K562 (cell line): ENCODE results near the gene HLA-DOB. TPM values are rescaled to one million over a fixed set of nuclear protein-coding genes. Genes with fewer than 3 reads are reported as not detected.
A peak's percentile ranks its signal among the peaks of the same experiment; 100 is the strongest.

Experiments used
- ATAC-seq: fragments of 200-7000 bp; cut with Tn5 transposase; 3 replicates; pipeline ENCODE4 v1.9.1; 2020; ENCODE audit warnings: moderate library complexity
- BruUV-seq: library from RNA; stranded (reverse); fragments of 400-500 nt; replicated peaks from 2 replicates; lab custom pipeline; 2021; lab: Mats Ljungman, UMichigan
- CTCF ChIA-PET: fragments of 300-600 bp; formaldehyde crosslinking; extraction: SDS; loops from one replicate; lab custom pipeline; 2021; ENCODE audit warnings: low intra/inter-chr PET ratio; lab: Yijun Ruan, JAX
- POLR2A ChIA-PET: fragments of 300-600, 350-650 bp; sonication (Branson Sonifier 250); formaldehyde crosslinking; extraction: SDS; loops from one replicate; lab custom pipeline; 2021; ENCODE audit warnings: antibody characterized with exemption, inconsistent platforms; lab: Yijun Ruan, JAX
- DNase-seq, 4 experiments: peaks; one replicate each; pipeline versions ENCODE4 v3.0.0 to v3.0.0-alpha.2; 2011 to 2018; ENCODE audit warnings: low spot score in 3 of 4, mixed read lengths in 3 of 4; ENCODE audit errors: extremely low read depth in 1 of 4
- FAIRE-seq: peaks from 2 replicates; lab custom pipeline; 2011; peaks lifted over from hg19 to GRCh38; lab: Jason Lieb, UNC
- H2AFZ ChIP-seq: 2 replicates; pipeline ENCODE4 v1.6.0; 2011; ENCODE audit warnings: low read depth, low read length, control low read depth, inconsistent platforms
- H3K27ac ChIP-seq: fragments of 200-600 bp; 3 replicates; pipeline ENCODE4 v1.8.0; 2011; ENCODE audit warnings: low read depth, mild to moderate bottlenecking, control low read depth, inconsistent platforms, low read length, moderate library complexity, mixed read lengths; ENCODE audit errors: extremely low read depth
- H3K27me3 ChIP-seq, 2 experiments: fragments of 300-600 bp in 1 of 2; 2 replicates in 1 of 2; 3 replicates in 1 of 2; pipeline versions ENCODE4 v1.6.0 to v1.8.0; 2011; ENCODE audit warnings: inconsistent platforms in 2 of 2, low read length in 2 of 2, mild to moderate bottlenecking in 1 of 2, mixed read lengths in 1 of 2, moderate library complexity in 1 of 2; ENCODE audit not compliant: control insufficient read depth in 2 of 2, insufficient read depth in 2 of 2
- H3K36me3 ChIP-seq: fragments of 300-600 bp; 3 replicates; pipeline ENCODE4 v1.8.0; 2011; ENCODE audit warnings: mild to moderate bottlenecking, low read length, inconsistent platforms; ENCODE audit not compliant: control insufficient read depth, insufficient read depth
- H3K4me1 ChIP-seq, 2 experiments: fragments of 200-600 bp in 1 of 2; replicated peaks in 1 of 2; 2 replicates in 1 of 2; 3 replicates in 1 of 2; pipeline versions ENCODE4 v1.5.1 to v1.8.0; 2011; ENCODE audit warnings: inconsistent platforms in 2 of 2, low read length in 2 of 2, mild to moderate bottlenecking in 1 of 2, mixed read lengths in 1 of 2, moderate library complexity in 1 of 2; ENCODE audit not compliant: control insufficient read depth in 2 of 2, insufficient read depth in 2 of 2
- H3K4me2 ChIP-seq: 2 replicates; pipeline ENCODE4 v1.6.1; 2011; ENCODE audit warnings: low read length, control low read depth, inconsistent platforms, mixed read lengths; ENCODE audit not compliant: insufficient read depth
- H3K4me3 ChIP-seq: fragments of 200-600 bp; sonication (generic), shearing (Covaris generic); 2 replicates; pipeline ENCODE4 v1.5.1; 2016; ENCODE audit warnings: control low read depth, inconsistent platforms
- H3K79me2 ChIP-seq: fragments of 200-600 bp; 3 replicates; pipeline ENCODE4 v1.8.0; 2011; ENCODE audit warnings: low read length, inconsistent platforms; ENCODE audit not compliant: control insufficient read depth, insufficient read depth
- H3K9ac ChIP-seq, 2 experiments: 2 replicates each; pipeline versions ENCODE4 v1.6.0 to v1.6.1; 2011; ENCODE audit warnings: low read depth in 2 of 2, low read length in 2 of 2, control low read depth in 1 of 2, inconsistent platforms in 1 of 2, mild to moderate bottlenecking in 1 of 2, mixed read lengths in 1 of 2; ENCODE audit not compliant: insufficient read depth in 1 of 2
- H3K9me1 ChIP-seq: one replicate; pipeline ENCODE4 v1.6.0; 2011; ENCODE audit warnings: inconsistent platforms, mild to moderate bottlenecking, low read length, moderate library complexity; ENCODE audit not compliant: control insufficient read depth, insufficient read depth
- H3K9me3 ChIP-seq: replicated peaks from 2 replicates; pipeline ENCODE4 v1.5.1; 2011; ENCODE audit warnings: low read depth, low read length, inconsistent platforms; ENCODE audit not compliant: control insufficient read depth, insufficient read depth
- H4K20me1 ChIP-seq: replicated peaks from 2 replicates; pipeline ENCODE4 v1.6.1; 2011; ENCODE audit warnings: low read length, inconsistent platforms, mixed read lengths; ENCODE audit not compliant: control insufficient read depth, insufficient read depth
- ATF1 ChIP-seq, 2 experiments: fragments of 450-650 bp in 1 of 2; IDR thresholded peaks; 2 replicates each; pipeline ENCODE4 v1.6.1; 2016; ENCODE audit warnings: missing compliant biosample characterization in 1 of 2, missing genetic modification characterization in 1 of 2
- PRMT5 ChIP-seq: sonication (generic); formaldehyde crosslinking; IDR thresholded peaks from 2 replicates; pipeline ENCODE4 v1.5.0; 2020; ENCODE audit warnings: missing genetic modification reagents
- TFAP4 ChIP-seq: sonication (generic); formaldehyde crosslinking; IDR thresholded peaks from 2 replicates; pipeline ENCODE4 v1.8.0; 2022; ENCODE audit warnings: missing genetic modification reagents, mild to moderate bottlenecking, moderate library complexity, borderline replicate concordance
- WGBS: fragments of 100-300 bp; shearing (Covaris generic); methylation state at CpG from one replicate; pipeline ENCODE4 v1.1.6; 2016; ENCODE audit warnings: low coverage, mixed read lengths; ENCODE audit not compliant: insufficient coverage; ENCODE audit errors: missing lambda C conversion rate; 5-methylcytosine and 5-hydroxymethylcytosine counted together
- in situ Hi-C: fragments of 300-500 bp; cut with MboI; formaldehyde crosslinking; loops from 4 replicates; pipeline ENCODE4 v1.15.0; 2018; ENCODE audit warnings: inconsistent platforms, mixed read lengths
- intact Hi-C: fragments of 100-400 bp; cut with micrococcal nuclease; formaldehyde crosslinking; loops from 2 replicates; pipeline ENCODE4 v1.14.2; 2022
- polyA plus RNA-seq, 8 experiments: library from polyadenylated mRNA; depleted of rRNA in 4 of 8; stranded (reverse) in 5 of 8; unstranded in 3 of 8; fragments of >200 nt; fragmentation: Nextera tagmentation in 2 of 8; fragmentation: Illumina TruSeq in 1 of 8; extraction: Ambion mirVana in 2 of 8; extraction: Trizol in 1 of 8; gene quantifications; 2 replicates each; pipeline versions ENCODE4 v1.2.1 to v1.2.3, GENCODE V29; 2011 to 2014; ENCODE audit warnings: inconsistent platforms in 1 of 8, missing spikeins in 1 of 8
- total RNA-seq, 7 experiments: library from RNA; depleted of rRNA in 6 of 7; stranded (reverse); fragments of >200 nt in 6 of 7; fragmentation: Illumina TruSeq in 2 of 7; extraction: Trizol in 2 of 7; gene quantifications; 2 replicates each; pipeline versions ENCODE4 v1.2.1 to v1.2.3, GENCODE V29; 2011 to 2021; ENCODE audit warnings: low replicate concordance in 1 of 7

The HLA-DOB gene
- total and polyA plus RNA-seq, 9 of the 15 experiments (the other 6 are each of a cell fraction or from before 2014, with no cell fraction given) = 1.2 to 4.0 (median 2.5) TPM

GRCh38 chr6:32844839-32845383 lies 28.1 kb upstream of the HLA-DOB start:
- H3K27ac ChIP-seq = no peak overlapping the region
- intact Hi-C loops = no loop called here

More at GRCh38 chr6:32844839-32845383, 28.1 kb upstream of the HLA-DOB start:
- H3K4me2 ChIP-seq = peak overlapping the region; percentile 73
- no TSS peak for BruUV-seq
- no peaks in the 10 kb centered on the region; the same call in 1 of the 2 replicates for H4K20me1 ChIP-seq
- ChIA-PET POLR2A (interaction anchor here (0.6 to 2.9 kb wide), 4 partner anchors 13 to 127 kb away, joined by 3 to 13 read pairs (median 4); partner anchors contain the start of gene BRD2), CTCF (interaction anchor here (1.0 kb wide), 1 partner anchor 9 kb away, joined by 4 read pairs; the partner anchor contains the start of genes PSMB9 and TAP1)
- TF ChIP-seq PRMT5 (CRISPR knock-in tag) = no peak
- no peak for TF ChIP-seq ATF1 (CRISPR knock-in tag; IDR thresholded peaks at IDR 0.05)
- peak; percentile 61 for TF ChIP-seq ATF1 (tag; IDR thresholded peaks at IDR 0.05)
- TF ChIP-seq TFAP4 (CRISPR knock-in tag) = peak; percentile 17; the same call in 1 of the 2 replicates
- in situ Hi-C loops = no loop called here
- H3K36me3 ChIP-seq = no peaks in the 10 kb centered on the region
- no peaks in the 10 kb centered on the region for H3K79me2 ChIP-seq
- DNase-seq = no peak
- H3K9me3 ChIP-seq = no peaks in the 10 kb centered on the region
- no peak for FAIRE-seq
- WGBS = 34% methylated on average over 16 of the region's 19 CpGs
- ATAC-seq = no peak
- H3K9ac ChIP-seq = peak overlapping the region in 1 of 2 experiments; percentile 64; a peak in 1 of 4 replicates
- no peaks in the 10 kb centered on the region for H3K9me1 ChIP-seq
- no peak overlapping the region for H3K4me3 ChIP-seq
- H2AFZ ChIP-seq = peak overlapping the region; percentile 82; the same call in 1 of the 2 replicates
- H3K4me1 ChIP-seq = peaks cover 0 to 16% of the 10 kb centered on the region in 2 experiments; a peak in 3 of 5 replicates
- H3K27me3 ChIP-seq = peaks cover 4 to 36% of the 10 kb centered on the region in 2 experiments; a peak in 2 of 5 replicates
